Measurements from ENCODE around the gene BIRC7.
"Not testable (repeated sequence)": the region's sequence is repeated elsewhere in the genome, so short reads cannot be mapped to it uniquely, and the experiment has no call there.

The BIRC7 gene

GRCh38 chr20:63239431-63239830 is 3.7 kb downstream of the BIRC7 start:
- DNase-seq (ENCODE audit: low spot score in 2 of 2) (no peak), ATAC-seq (ENCODE audit: low read depth) (no peak)
- Mint-ChIP-seq H3K36me3 (no peaks in the 10 kb centered on the region), H3K27ac (no peak overlapping the region), H3K4me3 (no peak overlapping the region), H3K4me1 (peaks cover 5% of the 10 kb centered on the region), H3K9me3 (no peaks in the 10 kb centered on the region), H3K27me3 (peaks cover 16% of the 10 kb centered on the region)

DNA sequence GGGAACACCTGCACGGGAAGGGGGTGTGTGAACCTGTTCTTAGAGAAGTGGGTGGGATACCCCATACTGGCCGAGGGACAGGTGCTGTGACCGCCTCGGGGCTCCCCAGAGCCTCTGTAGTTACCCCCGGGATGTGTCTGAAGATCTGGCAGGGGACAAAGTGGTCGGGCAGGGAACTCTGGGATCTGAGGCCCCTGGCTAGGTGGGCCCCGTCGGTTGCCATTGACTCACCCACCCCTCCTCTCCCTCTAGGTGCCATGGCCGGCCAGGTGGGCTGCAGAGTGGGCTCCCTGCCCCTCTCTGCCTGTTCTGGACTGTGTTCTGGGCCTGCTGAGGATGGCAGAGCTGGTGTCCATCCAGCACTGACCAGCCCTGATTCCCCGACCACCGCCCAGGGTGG is 4.3 kb downstream of the BIRC7 start:
- peaks cover 13% of the 10 kb centered on the region for H3K27me3 Mint-ChIP-seq
- H3K27ac Mint-ChIP-seq, result no peak overlapping the region
- no peak overlapping the region for H3K4me3 Mint-ChIP-seq
- no peak for ATAC-seq (ENCODE audit: low read depth)
- no peaks in the 10 kb centered on the region for H3K9me3 Mint-ChIP-seq
- peaks cover 2% of the 10 kb centered on the region for H3K4me1 Mint-ChIP-seq
- no peaks in the 10 kb centered on the region for H3K36me3 Mint-ChIP-seq
- no peak for DNase-seq (ENCODE audit: low spot score in 2 of 2)

- DNase-seq (ENCODE audit: low spot score in 2 of 2), result no peak
- H3K27me3 Mint-ChIP-seq, result peaks cover 18% of the 10 kb centered on the region
- no peaks in the 10 kb centered on the region for H3K36me3 Mint-ChIP-seq
- H3K27ac Mint-ChIP-seq, result no peak overlapping the region
- H3K9me3 Mint-ChIP-seq, result no peaks in the 10 kb centered on the region
- no peak for ATAC-seq (ENCODE audit: low read depth)
- H3K4me1 Mint-ChIP-seq, result no peaks in the 10 kb centered on the region
- no peak overlapping the region for H3K4me3 Mint-ChIP-seq
Measured at GRCh38 chr20:63241272-63241671, 5.6 kb downstream of the BIRC7 start.

DNA sequence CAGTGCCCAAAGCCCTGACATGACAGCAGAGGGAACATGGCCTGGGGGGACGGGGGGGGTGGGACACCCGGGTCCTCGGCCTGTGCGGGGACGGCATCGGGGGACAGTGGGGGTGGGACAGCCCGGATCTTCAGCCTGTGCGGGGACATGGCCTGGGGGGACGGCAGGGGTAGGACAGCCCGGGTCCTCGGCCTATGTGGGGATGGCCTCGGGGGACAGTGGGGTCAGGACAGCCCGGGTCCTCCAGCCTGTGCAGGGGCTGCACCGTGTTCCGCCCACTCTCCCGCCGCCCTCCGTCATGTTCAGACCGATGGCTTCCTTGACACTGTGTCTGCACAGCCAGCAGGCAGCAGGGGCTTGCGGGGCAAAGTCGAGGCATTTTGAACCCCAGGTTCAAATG is 7.0 kb downstream of the BIRC7 start:
- Mint-ChIP-seq H3K27ac (no peak overlapping the region), H3K36me3 (no peaks in the 10 kb centered on the region), H3K9me3 (no peaks in the 10 kb centered on the region), H3K4me3 (no peak overlapping the region), H3K4me1 (no peaks in the 10 kb centered on the region), H3K27me3 (peaks cover 17% of the 10 kb centered on the region)
- no peak for ATAC-seq (ENCODE audit: low read depth)
- DNase-seq (ENCODE audit: low spot score in 2 of 2), result no peak

DNA sequence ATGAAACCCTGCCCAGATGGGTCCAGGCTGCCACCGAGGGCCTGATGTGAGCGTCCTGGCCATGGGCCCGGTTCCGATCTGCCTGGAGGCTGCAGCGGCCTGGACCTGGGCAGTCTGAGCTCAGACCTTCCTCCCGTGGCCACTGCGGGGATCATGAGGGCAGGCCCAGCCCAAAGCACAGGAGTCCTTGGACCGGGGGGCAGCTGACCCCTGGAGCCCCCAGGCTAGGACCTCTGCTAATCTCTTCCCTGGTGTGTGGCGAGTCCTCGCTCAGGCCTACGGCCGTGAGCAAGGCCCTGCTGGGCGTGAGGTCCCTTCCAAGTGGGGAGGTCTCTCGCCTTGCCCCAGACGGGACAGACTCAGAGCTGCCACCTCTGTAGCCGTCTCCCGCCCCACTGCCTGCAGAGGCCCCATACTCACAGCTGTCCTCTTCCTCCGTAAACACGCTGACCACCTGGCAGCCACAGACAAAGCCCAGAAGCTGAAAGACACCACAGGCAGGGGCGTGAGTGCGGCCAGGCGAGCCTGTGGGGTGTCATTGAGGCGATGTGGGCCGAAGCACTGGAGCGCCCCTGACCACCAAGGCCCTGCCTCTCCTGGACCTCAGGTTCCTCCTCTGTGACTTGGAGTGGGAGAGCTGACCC is 8.0 kb downstream of the BIRC7 start:
- Mint-ChIP-seq H3K27me3 (peaks cover 20% of the 10 kb centered on the region), H3K36me3 (no peaks in the 10 kb centered on the region), H3K4me3 (no peak overlapping the region), H3K4me1 (no peaks in the 10 kb centered on the region), H3K27ac (no peak overlapping the region), H3K9me3 (no peaks in the 10 kb centered on the region)
- no peak for DNase-seq (ENCODE audit: low spot score in 2 of 2)
- ATAC-seq (ENCODE audit: low read depth), result no peak

DNA sequence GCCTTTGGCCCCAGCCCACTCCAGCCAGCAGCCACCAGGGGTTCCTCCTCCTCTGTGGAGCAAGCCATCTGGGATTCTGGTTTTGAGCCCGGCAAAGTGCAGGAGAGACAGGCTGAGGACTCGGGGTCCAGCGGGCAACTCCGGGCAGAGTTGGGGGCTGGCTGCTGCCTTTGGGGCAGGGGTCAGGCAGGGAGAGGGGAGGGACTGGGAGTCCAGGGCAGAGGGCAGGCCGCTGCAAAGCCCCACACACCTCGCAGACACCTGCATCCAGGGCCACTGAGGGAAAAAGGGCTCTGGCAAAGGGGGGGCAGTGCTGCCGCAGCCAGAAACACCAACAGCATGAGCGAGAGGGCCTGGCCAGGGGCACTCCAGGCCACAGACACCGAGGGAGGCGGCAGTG is 8.8 kb downstream of the BIRC7 start:
- Mint-ChIP-seq H3K4me3 (no peak overlapping the region), H3K27me3 (peaks cover 23% of the 10 kb centered on the region), H3K9me3 (no peaks in the 10 kb centered on the region), H3K36me3 (no peaks in the 10 kb centered on the region), H3K4me1 (no peaks in the 10 kb centered on the region), H3K27ac (no peak overlapping the region)
- ATAC-seq (ENCODE audit: low read depth) (no peak), DNase-seq (ENCODE audit: low spot score in 2 of 2) (no peak)

- no peak overlapping the region for H3K27ac Mint-ChIP-seq
- ATAC-seq (ENCODE audit: low read depth) (no peak), DNase-seq (ENCODE audit: low spot score in 2 of 2) (no peak)
- H3K36me3 Mint-ChIP-seq, result no peaks in the 10 kb centered on the region
- H3K4me3 Mint-ChIP-seq, result no peak overlapping the region
- no peaks in the 10 kb centered on the region for H3K9me3 Mint-ChIP-seq
- H3K27me3 Mint-ChIP-seq, result peaks cover 24% of the 10 kb centered on the region
- H3K4me1 Mint-ChIP-seq, result no peaks in the 10 kb centered on the region
Measured at GRCh38 chr20:63246490-63247288, 11.0 kb downstream of the BIRC7 start.

- no peaks in the 10 kb centered on the region for H3K36me3 Mint-ChIP-seq
- ATAC-seq (ENCODE audit: low read depth) (no peak), DNase-seq (ENCODE audit: low spot score in 2 of 2) (no peak)
- H3K27ac Mint-ChIP-seq, result no peak overlapping the region
- H3K4me1 Mint-ChIP-seq, result peaks cover 1% of the 10 kb centered on the region
- H3K27me3 Mint-ChIP-seq, result peaks cover 22% of the 10 kb centered on the region
- no peak overlapping the region for H3K4me3 Mint-ChIP-seq
- no peaks in the 10 kb centered on the region for H3K9me3 Mint-ChIP-seq
Measured at GRCh38 chr20:63247671-63248228, 12.0 kb downstream of the BIRC7 start.

DNA sequence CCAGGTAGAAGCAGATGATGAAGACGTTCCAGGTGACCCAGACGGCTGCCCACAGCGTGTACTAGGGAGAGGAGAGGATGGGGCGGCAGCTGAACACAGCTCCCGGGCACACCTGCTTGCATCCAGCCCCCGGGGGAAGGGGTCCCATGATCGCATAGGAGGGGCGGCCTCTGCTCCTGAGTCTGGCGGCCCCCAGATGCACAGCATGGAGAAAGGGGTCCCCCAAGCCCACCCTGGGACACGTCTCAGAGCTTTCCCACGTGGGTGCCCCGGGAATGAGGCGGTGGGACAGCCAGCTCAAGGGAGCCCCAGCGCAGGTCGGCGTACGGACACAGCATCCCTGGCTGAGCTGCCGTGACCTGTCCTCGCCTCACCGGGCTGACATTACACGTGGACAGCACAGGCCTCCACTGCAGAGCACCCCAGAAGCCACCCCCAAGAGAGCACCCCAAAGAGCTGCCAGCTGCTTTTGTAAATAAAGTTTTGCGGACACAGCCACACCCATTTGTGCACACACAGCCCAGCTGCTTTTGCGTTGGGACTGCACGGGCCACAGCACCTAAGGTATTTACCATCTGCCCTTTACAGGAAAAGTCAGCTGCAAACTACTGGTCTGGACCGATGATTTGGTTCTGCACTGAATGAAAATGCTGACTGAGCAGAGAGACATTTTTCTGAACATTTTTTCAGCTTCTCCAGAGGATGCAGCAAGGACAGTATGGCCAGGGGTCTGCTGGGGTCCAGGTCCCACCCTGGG is 13.3 kb downstream of the BIRC7 start:
- Mint-ChIP-seq H3K9me3 (no peaks in the 10 kb centered on the region), H3K27ac (no peak overlapping the region), H3K4me3 (no peak overlapping the region), H3K27me3 (peaks cover 23% of the 10 kb centered on the region), H3K36me3 (no peaks in the 10 kb centered on the region), H3K4me1 (peaks cover 5% of the 10 kb centered on the region)
- DNase-seq (ENCODE audit: low spot score in 2 of 2) (no peak), ATAC-seq (ENCODE audit: low read depth) (no peak)

- Mint-ChIP-seq H3K27ac (no peak overlapping the region), H3K4me3 (no peak overlapping the region), H3K9me3 (no peaks in the 10 kb centered on the region), H3K4me1 (peaks cover 5% of the 10 kb centered on the region), H3K27me3 (peaks cover 20% of the 10 kb centered on the region), H3K36me3 (no peaks in the 10 kb centered on the region)
- ATAC-seq (ENCODE audit: low read depth) (no peak), DNase-seq (ENCODE audit: low spot score in 2 of 2) (no peak)
Measured at GRCh38 chr20:63249891-63250290, 14.2 kb downstream of the BIRC7 start.

GRCh38 chr20:63251350-63251749 is 15.6 kb downstream of the BIRC7 start:
- not testable (repeated sequence) for H3K4me3 Mint-ChIP-seq; H3K27ac Mint-ChIP-seq; H3K4me1 Mint-ChIP-seq; ATAC-seq (ENCODE audit: low read depth); DNase-seq (ENCODE audit: low spot score in 2 of 2); H3K36me3 Mint-ChIP-seq; H3K9me3 Mint-ChIP-seq
- H3K27me3 Mint-ChIP-seq, result peaks cover 19% of the 10 kb centered on the region

- no peaks in the 10 kb centered on the region for H3K36me3 Mint-ChIP-seq
- ATAC-seq (ENCODE audit: low read depth) (no peak), DNase-seq (ENCODE audit: low spot score in 2 of 2) (no peak)
- no peak overlapping the region for H3K27ac Mint-ChIP-seq
- no peaks in the 10 kb centered on the region for H3K9me3 Mint-ChIP-seq
- H3K4me1 Mint-ChIP-seq, result peaks cover 8% of the 10 kb centered on the region
- H3K27me3 Mint-ChIP-seq, result peaks cover 27% of the 10 kb centered on the region
- H3K4me3 Mint-ChIP-seq, result no peak overlapping the region
Measured at GRCh38 chr20:63252284-63252711, 16.6 kb downstream of the BIRC7 start.

DNA sequence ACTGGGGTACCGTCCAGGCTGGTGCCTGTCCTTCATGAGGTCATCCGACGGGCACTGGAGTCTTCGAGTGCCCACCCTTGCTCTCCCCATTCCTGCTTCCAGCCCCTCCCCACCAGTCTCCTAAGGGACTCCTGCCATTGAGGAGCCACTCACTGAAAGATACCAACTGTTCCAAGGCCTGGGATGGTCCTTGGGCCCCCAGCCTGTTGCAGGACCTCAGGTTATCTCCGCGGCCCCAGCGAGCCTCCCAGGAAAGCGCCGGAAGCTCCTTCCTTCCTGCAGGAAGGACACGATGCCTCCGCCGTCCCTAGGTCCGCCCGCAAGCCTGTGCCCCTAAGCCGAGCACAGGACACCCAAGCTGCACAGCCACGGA is 17.3 kb downstream of the BIRC7 start:
- Mint-ChIP-seq H3K27me3 (peaks cover 32% of the 10 kb centered on the region), H3K4me3 (no peak overlapping the region)
- no peak for ATAC-seq (ENCODE audit: low read depth)

More for the DNA sequence above, 17.3 kb downstream of the BIRC7 start:
- H3K27ac Mint-ChIP-seq, result no peak overlapping the region
- H3K4me1 Mint-ChIP-seq, result peaks cover 8% of the 10 kb centered on the region
- no peaks in the 10 kb centered on the region for H3K9me3 Mint-ChIP-seq
- no peak for DNase-seq (ENCODE audit: low spot score in 2 of 2)
- no peaks in the 10 kb centered on the region for H3K36me3 Mint-ChIP-seq

Data from memory B cell (primary cell).